HG03064 (cell line): Measurements from ENCODE around the gene GAS6.

ENCODE experiments used
- ATAC-seq: cut with Tn5 transposase; IDR thresholded peaks from one replicate; pipeline ENCODE4 v1.9.1; 2021; ENCODE audit warnings: low read depth; ENCODE audit not compliant: unreplicated experiment

The GAS6 gene

GRCh38 chr13:113854238-113855011 is 9.5 kb downstream of the GAS6 start:
- ATAC-seq, result no peak

GRCh38 chr13:113853518-113854237 is 10.2 kb downstream of the GAS6 start:
- no peak for ATAC-seq

- ATAC-seq, result no peak
Observed at GRCh38 chr13:113852536-113853517, 11.0 kb downstream of the GAS6 start.

GRCh38 chr13:113851826-113852535 is 11.9 kb downstream of the GAS6 start:
- ATAC-seq, result no peak

GRCh38 chr13:113851480-113851803 is 12.4 kb downstream of the GAS6 start:
- ATAC-seq, result no peak

- no peak for ATAC-seq
Observed at GRCh38 chr13:113850722-113851479, 13.0 kb downstream of the GAS6 start.

GRCh38 chr13:113849981-113850721 is 13.7 kb downstream of the GAS6 start:
- ATAC-seq, result no peak

- ATAC-seq, result no peak
Observed at GRCh38 chr13:113849546-113849945, 14.3 kb downstream of the GAS6 start.

GRCh38 chr13:113848431-113849260 is 15.2 kb downstream of the GAS6 start:
- no peak for ATAC-seq

- ATAC-seq, result no peak
Observed at GRCh38 chr13:113848020-113848419, 15.9 kb downstream of the GAS6 start.

- ATAC-seq, result no peak
Observed at GRCh38 chr13:113846636-113847318, 17.1 kb downstream of the GAS6 start.

- no peak for ATAC-seq
Observed at GRCh38 chr13:113845723-113846635, 17.9 kb downstream of the GAS6 start.

- ATAC-seq, result no peak
Observed at GRCh38 chr13:113845055-113845454, 18.8 kb downstream of the GAS6 start.

GRCh38 chr13:113843864-113844556 is 19.9 kb downstream of the GAS6 start:
- no peak for ATAC-seq

- no peak for ATAC-seq
Observed at GRCh38 chr13:113843063-113843654, 20.7 kb downstream of the GAS6 start.
